Astrocyte (in vitro differentiated cells and primary cell): ENCODE data around the gene LRRC74A. TPM values are rescaled to one million over a fixed set of nuclear protein-coding genes. Genes with fewer than 3 reads are reported as not detected.

ENCODE experiments used
- DNase-seq: peaks from one replicate; pipeline ENCODE4 v3.0.0-alpha.2; 2010; ENCODE audit warnings: low read depth
- FAIRE-seq: peaks from 2 replicates; lab custom pipeline; 2011; peaks lifted over from hg19 to GRCh38; lab: Jason Lieb, UNC
- H2AFZ ChIP-seq: 2 replicates; pipeline ENCODE4 v1.6.0; 2012; ENCODE audit warnings: low read depth, low read length, inconsistent platforms
- H3K27ac ChIP-seq: 2 replicates; pipeline ENCODE4 v1.5.1; 2011; ENCODE audit warnings: low read depth, low read length, inconsistent platforms
- H3K27me3 ChIP-seq: 2 replicates; pipeline ENCODE4 v1.6.0; 2011; ENCODE audit warnings: low read length, inconsistent platforms; ENCODE audit not compliant: insufficient read depth
- H3K36me3 ChIP-seq: 2 replicates; pipeline ENCODE4 v1.5.1; 2011; ENCODE audit warnings: low read length, inconsistent platforms; ENCODE audit not compliant: insufficient read depth
- H3K4me1 ChIP-seq: 2 replicates; pipeline ENCODE4 v1.5.1; 2011; ENCODE audit warnings: low read length, inconsistent platforms; ENCODE audit not compliant: insufficient read depth
- H3K4me2 ChIP-seq: 2 replicates; pipeline ENCODE4 v1.6.0; 2012; ENCODE audit warnings: low read length, inconsistent platforms
- H3K4me3 ChIP-seq: 2 replicates; pipeline ENCODE4 v1.5.1; 2011; ENCODE audit warnings: low read depth, mild to moderate bottlenecking, low read length, inconsistent platforms; ENCODE audit not compliant: insufficient read depth
- H3K79me2 ChIP-seq: 2 replicates; pipeline ENCODE4 v1.6.0; 2012; ENCODE audit warnings: mild to moderate bottlenecking, low read length, inconsistent platforms; ENCODE audit not compliant: insufficient read depth
- H3K9ac ChIP-seq: 2 replicates; pipeline ENCODE4 v1.6.0; 2012; ENCODE audit warnings: mild to moderate bottlenecking, low read length, inconsistent platforms
- H3K9me3 ChIP-seq: 2 replicates; pipeline ENCODE4 v1.5.1; 2012; ENCODE audit warnings: low read depth, mild to moderate bottlenecking, low read length, inconsistent platforms; ENCODE audit not compliant: insufficient read depth
- H4K20me1 ChIP-seq: 2 replicates; pipeline ENCODE4 v1.6.0; 2012; ENCODE audit warnings: low read length, inconsistent platforms; ENCODE audit not compliant: insufficient read depth
- H3K27ac Mint-ChIP-seq: one replicate; pipeline ENCODE4 v1.8.0; 2021; ENCODE audit warnings: mild to moderate bottlenecking, mixed read lengths; ENCODE audit not compliant: unreplicated experiment
- H3K27me3 Mint-ChIP-seq: one replicate; pipeline ENCODE4 v1.8.0; 2021; ENCODE audit warnings: low read depth, mixed read lengths; ENCODE audit not compliant: unreplicated experiment
- H3K36me3 Mint-ChIP-seq: one replicate; pipeline ENCODE4 v1.8.0; 2021; ENCODE audit warnings: low read depth, mixed read lengths; ENCODE audit not compliant: unreplicated experiment
- H3K4me1 Mint-ChIP-seq: one replicate; pipeline ENCODE4 v1.8.0; 2021; ENCODE audit warnings: low read depth, mixed read lengths; ENCODE audit not compliant: unreplicated experiment
- H3K4me3 Mint-ChIP-seq: one replicate; pipeline ENCODE4 v1.8.0; 2021; ENCODE audit warnings: mild to moderate bottlenecking, moderate library complexity, mixed read lengths; ENCODE audit not compliant: unreplicated experiment
- H3K9me3 Mint-ChIP-seq: one replicate; pipeline ENCODE4 v1.8.0; 2021; ENCODE audit warnings: mild to moderate bottlenecking, mixed read lengths; ENCODE audit not compliant: unreplicated experiment
- CTCF ChIP-seq: IDR thresholded peaks from 2 replicates; pipeline ENCODE4 v1.5.1; 2011; ENCODE audit warnings: low read depth, mild to moderate bottlenecking, inconsistent platforms, low read length, moderate library complexity; ENCODE audit not compliant: insufficient read depth
- EZH2 ChIP-seq: IDR thresholded peaks from 2 replicates; pipeline ENCODE4 v1.6.1; 2012; ENCODE audit warnings: mild to moderate bottlenecking, low read length, inconsistent platforms; ENCODE audit not compliant: insufficient read depth
- total RNA-seq: library from RNA; stranded (reverse); gene quantifications from 2 replicates; pipeline ENCODE4 v1.2.1, GENCODE V29; 2021

The LRRC74A gene
- total RNA-seq, 1 donor from 2014 or later = not detected

GRCh38 chr14:76856769-76857168 is 30.6 kb downstream of the LRRC74A start:
- no peaks in the 10 kb centered on the region for H3K4me1 ChIP-seq
- no peaks in the 10 kb centered on the region for H3K36me3 Mint-ChIP-seq
- no peak overlapping the region for H3K9ac ChIP-seq
- H3K79me2 ChIP-seq = no peaks in the 10 kb centered on the region
- DNase-seq = no peak
- no peaks in the 10 kb centered on the region for H3K36me3 ChIP-seq
- H3K27ac Mint-ChIP-seq = no peak overlapping the region
- H3K27me3 Mint-ChIP-seq = peaks cover 38% of the 10 kb centered on the region
- TF ChIP-seq CTCF = no peak
- no peak for TF ChIP-seq EZH2
- H3K9me3 Mint-ChIP-seq = peaks cover 2% of the 10 kb centered on the region
- no peak overlapping the region for H3K4me3 ChIP-seq
- no peaks in the 10 kb centered on the region for H3K4me1 Mint-ChIP-seq
- H3K9me3 ChIP-seq = no peaks in the 10 kb centered on the region
- no peak overlapping the region for H3K4me2 ChIP-seq
- no peak for FAIRE-seq
- no peak overlapping the region for H2AFZ ChIP-seq
- H3K4me3 Mint-ChIP-seq = no peak overlapping the region
- H3K27ac ChIP-seq = no peak overlapping the region
- peaks cover 15% of the 10 kb centered on the region for H3K27me3 ChIP-seq
- no peaks in the 10 kb centered on the region for H4K20me1 ChIP-seq

GRCh38 chr14:76861574-76862255 is 35.5 kb downstream of the LRRC74A start:
- Mint-ChIP-seq H3K9me3 (peaks cover 3% of the 10 kb centered on the region), H3K27me3 (peaks cover 35% of the 10 kb centered on the region), H3K27ac (no peak overlapping the region), H3K36me3 (no peaks in the 10 kb centered on the region), H3K4me1 (no peaks in the 10 kb centered on the region), H3K4me3 (no peak overlapping the region)
- Histone ChIP-seq H3K4me2 (no peak overlapping the region), H3K27me3 (peaks cover 30% of the 10 kb centered on the region), H4K20me1 (no peaks in the 10 kb centered on the region), H3K4me3 (no peak overlapping the region), H2AFZ (no peak overlapping the region), H3K79me2 (no peaks in the 10 kb centered on the region), H3K9me3 (no peaks in the 10 kb centered on the region), H3K4me1 (no peaks in the 10 kb centered on the region), H3K9ac (no peak overlapping the region), H3K27ac (no peak overlapping the region), H3K36me3 (no peaks in the 10 kb centered on the region)
- FAIRE-seq (no peak), DNase-seq (no peak)
- no peak for TF ChIP-seq EZH2
- TF ChIP-seq CTCF = no peak
